Astrocyte (in vitro differentiated cells and primary cell): ENCODE results near the gene ATP2A1. TPM values are rescaled to one million over a fixed set of nuclear protein-coding genes. Genes with fewer than 3 reads are reported as not detected.

ENCODE experiments used
- DNase-seq: peaks from one replicate; pipeline ENCODE4 v3.0.0-alpha.2; 2010; ENCODE audit warnings: low read depth
- FAIRE-seq: peaks from 2 replicates; lab custom pipeline; 2011; peaks lifted over from hg19 to GRCh38; lab: Jason Lieb, UNC
- H2AFZ ChIP-seq: 2 replicates; pipeline ENCODE4 v1.6.0; 2012; ENCODE audit warnings: low read depth, low read length, inconsistent platforms
- H3K27ac ChIP-seq: 2 replicates; pipeline ENCODE4 v1.5.1; 2011; ENCODE audit warnings: low read depth, low read length, inconsistent platforms
- H3K27me3 ChIP-seq: 2 replicates; pipeline ENCODE4 v1.6.0; 2011; ENCODE audit warnings: low read length, inconsistent platforms; ENCODE audit not compliant: insufficient read depth
- H3K36me3 ChIP-seq: 2 replicates; pipeline ENCODE4 v1.5.1; 2011; ENCODE audit warnings: low read length, inconsistent platforms; ENCODE audit not compliant: insufficient read depth
- H3K4me1 ChIP-seq: 2 replicates; pipeline ENCODE4 v1.5.1; 2011; ENCODE audit warnings: low read length, inconsistent platforms; ENCODE audit not compliant: insufficient read depth
- H3K4me2 ChIP-seq: 2 replicates; pipeline ENCODE4 v1.6.0; 2012; ENCODE audit warnings: low read length, inconsistent platforms
- H3K4me3 ChIP-seq: 2 replicates; pipeline ENCODE4 v1.5.1; 2011; ENCODE audit warnings: low read depth, mild to moderate bottlenecking, low read length, inconsistent platforms; ENCODE audit not compliant: insufficient read depth
- H3K79me2 ChIP-seq: 2 replicates; pipeline ENCODE4 v1.6.0; 2012; ENCODE audit warnings: mild to moderate bottlenecking, low read length, inconsistent platforms; ENCODE audit not compliant: insufficient read depth
- H3K9ac ChIP-seq: 2 replicates; pipeline ENCODE4 v1.6.0; 2012; ENCODE audit warnings: mild to moderate bottlenecking, low read length, inconsistent platforms
- H3K9me3 ChIP-seq: 2 replicates; pipeline ENCODE4 v1.5.1; 2012; ENCODE audit warnings: low read depth, mild to moderate bottlenecking, low read length, inconsistent platforms; ENCODE audit not compliant: insufficient read depth
- H4K20me1 ChIP-seq: 2 replicates; pipeline ENCODE4 v1.6.0; 2012; ENCODE audit warnings: low read length, inconsistent platforms; ENCODE audit not compliant: insufficient read depth
- H3K27ac Mint-ChIP-seq: one replicate; pipeline ENCODE4 v1.8.0; 2021; ENCODE audit warnings: mild to moderate bottlenecking, mixed read lengths; ENCODE audit not compliant: unreplicated experiment
- H3K27me3 Mint-ChIP-seq: one replicate; pipeline ENCODE4 v1.8.0; 2021; ENCODE audit warnings: low read depth, mixed read lengths; ENCODE audit not compliant: unreplicated experiment
- H3K36me3 Mint-ChIP-seq: one replicate; pipeline ENCODE4 v1.8.0; 2021; ENCODE audit warnings: low read depth, mixed read lengths; ENCODE audit not compliant: unreplicated experiment
- H3K4me1 Mint-ChIP-seq: one replicate; pipeline ENCODE4 v1.8.0; 2021; ENCODE audit warnings: low read depth, mixed read lengths; ENCODE audit not compliant: unreplicated experiment
- H3K4me3 Mint-ChIP-seq: one replicate; pipeline ENCODE4 v1.8.0; 2021; ENCODE audit warnings: mild to moderate bottlenecking, moderate library complexity, mixed read lengths; ENCODE audit not compliant: unreplicated experiment
- H3K9me3 Mint-ChIP-seq: one replicate; pipeline ENCODE4 v1.8.0; 2021; ENCODE audit warnings: mild to moderate bottlenecking, mixed read lengths; ENCODE audit not compliant: unreplicated experiment
- CTCF ChIP-seq: IDR thresholded peaks from 2 replicates; pipeline ENCODE4 v1.5.1; 2011; ENCODE audit warnings: low read depth, mild to moderate bottlenecking, inconsistent platforms, low read length, moderate library complexity; ENCODE audit not compliant: insufficient read depth
- EZH2 ChIP-seq: IDR thresholded peaks from 2 replicates; pipeline ENCODE4 v1.6.1; 2012; ENCODE audit warnings: mild to moderate bottlenecking, low read length, inconsistent platforms; ENCODE audit not compliant: insufficient read depth
- total RNA-seq: library from RNA; stranded (reverse); gene quantifications from 2 replicates; pipeline ENCODE4 v1.2.1, GENCODE V29; 2021

Gene ATP2A1
- total RNA-seq, 1 donor from 2014 or later, result 2.0 TPM

- Mint-ChIP-seq H3K27me3 (no peaks in the 10 kb centered on the region), H3K36me3 (peaks cover 11% of the 10 kb centered on the region), H3K9me3 (no peaks in the 10 kb centered on the region), H3K4me1 (peaks cover 3% of the 10 kb centered on the region), H3K4me3 (no peak overlapping the region), H3K27ac (no peak overlapping the region)
- Histone ChIP-seq H3K4me2 (no peak overlapping the region), H3K27me3 (no peaks in the 10 kb centered on the region), H2AFZ (no peak overlapping the region), H3K27ac (no peak overlapping the region), H3K4me3 (no peak overlapping the region), H3K9ac (no peak overlapping the region), H3K4me1 (no peaks in the 10 kb centered on the region), H4K20me1 (peaks cover 2% of the 10 kb centered on the region), H3K36me3 (peaks cover 4% of the 10 kb centered on the region), H3K9me3 (no peaks in the 10 kb centered on the region), H3K79me2 (peaks cover 3% of the 10 kb centered on the region)
- TF ChIP-seq CTCF (no peak), EZH2 (no peak)
- FAIRE-seq (no peak), DNase-seq (no peak)
These were observed 40.4 kb downstream of the ATP2A1 start for GRCh38 chr16:28918698-28919097.

GRCh38 chr16:28923231-28923587 lies 44.9 kb downstream of the ATP2A1 start:
- Mint-ChIP-seq H3K36me3 (no peaks in the 10 kb centered on the region), H3K27me3 (no peaks in the 10 kb centered on the region), H3K9me3 (no peaks in the 10 kb centered on the region), H3K4me3 (peak overlapping the region; percentile 82), H3K27ac (peak overlapping the region; percentile 77), H3K4me1 (peaks cover 6% of the 10 kb centered on the region)
- Histone ChIP-seq H2AFZ (no peak overlapping the region), H4K20me1 (peaks cover 12% of the 10 kb centered on the region), H3K27me3 (no peaks in the 10 kb centered on the region), H3K79me2 (peaks cover 7% of the 10 kb centered on the region), H3K4me3 (no peak overlapping the region), H3K4me1 (peaks cover 4% of the 10 kb centered on the region), H3K27ac (no peak overlapping the region), H3K36me3 (peaks cover 4% of the 10 kb centered on the region), H3K9me3 (no peaks in the 10 kb centered on the region), H3K4me2 (no peak overlapping the region), H3K9ac (no peak overlapping the region)
- TF ChIP-seq CTCF, result no peak
- TF ChIP-seq EZH2, result no peak
- no peak for DNase-seq
- no peak for FAIRE-seq

GRCh38 chr16:28923652-28924398 lies 45.5 kb downstream of the ATP2A1 start:
- TF ChIP-seq EZH2, result no peak
- TF ChIP-seq CTCF, result no peak
- Mint-ChIP-seq H3K36me3 (no peaks in the 10 kb centered on the region), H3K27ac (peak overlapping the region; percentile 77), H3K4me3 (peak overlapping the region; percentile 84), H3K4me1 (peaks cover 6% of the 10 kb centered on the region), H3K27me3 (no peaks in the 10 kb centered on the region), H3K9me3 (no peaks in the 10 kb centered on the region)
- H3K9ac ChIP-seq, result peak overlapping the region; percentile 52
- H3K4me1 ChIP-seq, result peaks cover 4% of the 10 kb centered on the region
- H2AFZ ChIP-seq, result peak overlapping the region; percentile 26
- no peak overlapping the region for H3K27ac ChIP-seq
- H4K20me1 ChIP-seq, result peaks cover 12% of the 10 kb centered on the region
- H3K36me3 ChIP-seq, result peaks cover 2% of the 10 kb centered on the region
- H3K79me2 ChIP-seq, result peaks cover 7% of the 10 kb centered on the region
- peak overlapping the region; percentile 99 for H3K4me2 ChIP-seq
- H3K27me3 ChIP-seq, result no peaks in the 10 kb centered on the region
- DNase-seq (no peak), FAIRE-seq (no peak)
- peak overlapping the region; percentile 79 for H3K4me3 ChIP-seq
- no peaks in the 10 kb centered on the region for H3K9me3 ChIP-seq
